Upper lobe of right lung (tissue), 1 donor: Measurements from ENCODE around the gene ARL6IP1. TPM values are rescaled to one million over a fixed set of nuclear protein-coding genes. Genes with fewer than 3 reads are reported as not detected.
A peak's percentile ranks its signal among the peaks of the same experiment; 100 is the strongest.

Experiments used
- ATAC-seq: fragments of 200-7000 bp; cut with Tn5 transposase; one replicate; pipeline ENCODE4 v1.9.1; 2020; ENCODE audit warnings: mild to moderate bottlenecking, moderate library complexity
- DNase-seq: peaks from one replicate; pipeline ENCODE4 v3.0.0-alpha.2; 2020
- H3K27ac ChIP-seq: fragments of 200-600 bp; one replicate; pipeline ENCODE4 v1.8.0; 2022
- H3K27me3 ChIP-seq: fragments of 200-600 bp; one replicate; pipeline ENCODE4 v1.8.0; 2022; ENCODE audit warnings: mild to moderate bottlenecking
- H3K36me3 ChIP-seq: fragments of 200-600 bp; one replicate; pipeline ENCODE4 v1.8.0; 2022
- H3K4me1 ChIP-seq: fragments of 200-600 bp; one replicate; pipeline ENCODE4 v1.8.0; 2022
- H3K4me3 ChIP-seq: fragments of 200-600 bp; one replicate; pipeline ENCODE4 v1.8.0; 2022; ENCODE audit warnings: mild to moderate bottlenecking
- H3K9me3 ChIP-seq: fragments of 200-600 bp; one replicate; pipeline ENCODE4 v1.8.0; 2022
- CTCF ChIP-seq: fragments of 200-600 bp; IDR thresholded peaks from one replicate; pipeline ENCODE4 v1.8.0; 2022; ENCODE audit warnings: antibody characterized with exemption
- intact Hi-C: fragments of 100-400 bp; cut with DNase I; formaldehyde crosslinking; loops from one replicate; pipeline ENCODE4 v1.11.0; 2022
- total RNA-seq: library from RNA; stranded (reverse); fragmentation: NEBNext Ultra II Directional; extraction: Animal tissue kit (Norgen Biotek cat#: 25700); gene quantifications from one replicate; pipeline ENCODE4 v1.2.1, GENCODE V29; 2021
- donor health status: DM: no; HTN: yes; CAD: no; lungs with severe emphysema.

ARL6IP1 gene
- total RNA-seq, 1 donor from 2014 or later = 110 TPM

GRCh38 chr16:18829251-18829650, 27.9 kb upstream of the ARL6IP1 start:
- peak; percentile 33 for ATAC-seq
- no peaks in the 10 kb centered on the region for H3K9me3 ChIP-seq
- intact Hi-C loops = no loop called here
- H3K4me3 ChIP-seq = no peak overlapping the region
- H3K27me3 ChIP-seq = no peaks in the 10 kb centered on the region
- no peak overlapping the region for H3K27ac ChIP-seq
- no peak for DNase-seq
- H3K36me3 ChIP-seq = peaks cover 73% of the 10 kb centered on the region
- H3K4me1 ChIP-seq = no peaks in the 10 kb centered on the region
- no peak for TF ChIP-seq CTCF

GRCh38 chr16:18827890-18828289, 26.5 kb upstream of the ARL6IP1 start:
- H3K36me3 ChIP-seq = peaks cover 59% of the 10 kb centered on the region
- H3K4me1 ChIP-seq = no peaks in the 10 kb centered on the region
- no peak for TF ChIP-seq CTCF
- no peak overlapping the region for H3K27ac ChIP-seq
- no peak overlapping the region for H3K4me3 ChIP-seq
- DNase-seq = no peak
- no peaks in the 10 kb centered on the region for H3K27me3 ChIP-seq
- no peaks in the 10 kb centered on the region for H3K9me3 ChIP-seq
- intact Hi-C loops = no loop called here
- no peak for ATAC-seq

GRCh38 chr16:18816286-18816685, 14.9 kb upstream of the ARL6IP1 start:
- no peaks in the 10 kb centered on the region for H3K9me3 ChIP-seq
- H3K27me3 ChIP-seq = no peaks in the 10 kb centered on the region
- H3K27ac ChIP-seq = no peak overlapping the region
- no peak overlapping the region for H3K4me3 ChIP-seq
- no peak for TF ChIP-seq CTCF
- H3K4me1 ChIP-seq = no peaks in the 10 kb centered on the region
- ATAC-seq = no peak
- intact Hi-C loops = no loop called here
- no peak for DNase-seq
- peaks cover 90% of the 10 kb centered on the region for H3K36me3 ChIP-seq

- Histone ChIP-seq H3K36me3 (peaks cover 93% of the 10 kb centered on the region), H3K4me3 (no peak overlapping the region), H3K9me3 (no peaks in the 10 kb centered on the region), H3K27ac (no peak overlapping the region), H3K27me3 (no peaks in the 10 kb centered on the region), H3K4me1 (no peaks in the 10 kb centered on the region)
- TF ChIP-seq CTCF = no peak
- DNase-seq (no peak), ATAC-seq (no peak)
- intact Hi-C loops = no loop called here
Measured at GRCh38 chr16:18811925-18812324, 10.6 kb upstream of the ARL6IP1 start.

- no peaks in the 10 kb centered on the region for H3K27me3 ChIP-seq
- DNase-seq = no peak
- intact Hi-C loops = no loop called here
- H3K27ac ChIP-seq = no peak overlapping the region
- H3K4me1 ChIP-seq = peaks cover 9% of the 10 kb centered on the region
- ATAC-seq = no peak
- peaks cover 68% of the 10 kb centered on the region for H3K36me3 ChIP-seq
- H3K9me3 ChIP-seq = no peaks in the 10 kb centered on the region
- H3K4me3 ChIP-seq = no peak overlapping the region
- no peak for TF ChIP-seq CTCF
Measured at GRCh38 chr16:18809165-18809564, 7.8 kb upstream of the ARL6IP1 start.

GRCh38 chr16:18805257-18805773, 4.0 kb upstream of the ARL6IP1 start:
- peaks cover 37% of the 10 kb centered on the region for H3K36me3 ChIP-seq
- TF ChIP-seq CTCF = no peak
- no peaks in the 10 kb centered on the region for H3K9me3 ChIP-seq
- DNase-seq (no peak), ATAC-seq (no peak)
- intact Hi-C loops = no loop called here
- H3K4me1 ChIP-seq = peaks cover 23% of the 10 kb centered on the region
- no peak overlapping the region for H3K4me3 ChIP-seq
- H3K27ac ChIP-seq = no peak overlapping the region
- no peaks in the 10 kb centered on the region for H3K27me3 ChIP-seq
